GM19240 (cell line): Measurements from ENCODE around the gene BTF3.
A peak's percentile ranks its signal among the peaks of the same experiment; 100 is the strongest.
"Not testable (repeated sequence)": the region's sequence is repeated elsewhere in the genome, so short reads cannot be mapped to it uniquely, and the experiment has no call there.

Source experiments
- DNase-seq: peaks from one replicate; pipeline ENCODE4 v3.0.0; 2011; ENCODE audit warnings: low spot score; ENCODE audit not compliant: insufficient read length

Gene BTF3

DNA sequence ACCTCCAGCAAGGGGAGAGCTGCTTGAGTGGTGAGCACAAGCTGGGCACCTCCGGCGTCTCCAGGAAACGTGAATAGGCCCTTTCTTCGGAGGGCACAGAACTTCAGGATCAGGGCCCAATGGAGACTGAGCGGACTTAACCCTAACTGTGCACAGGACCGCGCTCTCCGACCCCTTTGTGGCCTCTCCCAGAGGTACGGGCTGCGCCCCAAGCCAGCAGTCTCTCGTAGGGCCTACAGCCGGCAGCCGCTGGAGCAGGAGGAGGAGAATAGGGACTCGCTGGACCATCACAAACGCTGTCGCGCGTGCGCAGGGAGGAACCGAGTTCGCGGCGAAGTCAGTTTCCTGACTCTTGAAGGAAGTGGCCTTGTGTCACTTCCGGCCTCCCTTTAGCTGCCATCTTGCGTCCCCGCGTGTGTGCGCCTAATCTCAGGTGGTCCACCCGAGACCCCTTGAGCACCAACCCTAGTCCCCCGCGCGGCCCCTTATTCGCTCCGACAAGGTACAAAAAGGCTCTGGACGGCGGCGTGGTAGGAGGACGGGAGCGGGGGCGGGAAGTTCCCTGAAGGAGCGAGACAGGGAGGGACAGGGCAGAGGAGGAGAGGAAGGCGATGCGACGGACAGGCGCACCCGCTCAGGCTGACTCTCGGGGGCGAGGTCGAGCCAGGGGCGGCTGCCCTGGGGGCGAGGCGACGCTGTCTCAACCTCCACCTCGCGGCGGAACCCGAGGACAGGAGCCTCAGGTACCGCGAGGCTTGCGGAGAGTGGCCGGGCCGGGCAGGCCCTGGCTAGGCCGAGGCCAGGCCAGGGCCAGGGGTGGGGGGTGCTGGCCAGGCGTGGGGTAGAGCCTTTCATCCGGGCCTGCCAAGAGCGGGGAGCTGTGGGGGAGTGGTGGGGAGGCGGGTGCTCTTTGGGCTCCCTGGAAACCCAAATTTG, at the start of gene BTF3:
BTF3 (plus strand) TSS at position 386 of the 936 bp plus-strand sequence; CDS start at position 612, 226 bp downstream.
- DNase-seq: peak; percentile 85

- no peak for DNase-seq
Observed at GRCh38 chr5:73448463-73449136, 49.6 kb upstream of the BTF3 start, which contains the start of gene FOXD1. TSS of gene FOXD1 (minus strand) at chr5:73448777. CDS start at chr5:73448362, 415 bp downstream.

GRCh38 chr5:73450137-73450536, 48.1 kb upstream of the BTF3 start:
- no peak for DNase-seq

DNA sequence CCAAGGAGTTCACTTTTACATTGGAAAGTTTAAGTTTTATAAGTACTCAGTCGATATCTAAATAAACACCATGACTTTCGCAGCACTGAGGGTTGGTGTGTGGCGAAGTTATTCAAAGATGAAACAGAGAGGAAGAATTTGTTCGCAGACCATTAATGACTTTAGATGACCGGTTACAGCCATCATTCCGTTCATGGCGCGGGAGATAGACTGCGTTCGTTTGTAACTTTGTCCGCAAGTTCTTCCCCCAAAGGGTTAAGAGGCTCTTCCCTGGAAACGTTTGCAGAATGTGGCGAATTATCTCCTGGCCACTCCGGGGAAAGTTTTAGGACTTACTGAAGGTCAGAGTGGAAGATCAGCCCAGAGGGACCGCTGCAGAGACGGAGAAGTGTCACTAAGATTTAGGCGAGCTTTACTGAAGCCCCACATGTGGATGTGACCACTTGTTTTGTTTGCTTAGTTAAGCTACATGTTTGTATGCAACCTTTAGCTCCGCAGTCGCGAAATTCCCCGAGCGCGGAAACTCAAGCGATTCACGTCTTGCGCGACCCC, 47.5 kb upstream of the BTF3 start:
- DNase-seq: no peak

GRCh38 chr5:73451224-73452130, 46.8 kb upstream of the BTF3 start:
- no peak for DNase-seq

- no peak for DNase-seq
Observed at GRCh38 chr5:73452215-73452614, 46.0 kb upstream of the BTF3 start.

- no peak for DNase-seq
Observed at GRCh38 chr5:73454379-73455036, 43.7 kb upstream of the BTF3 start.

DNA sequence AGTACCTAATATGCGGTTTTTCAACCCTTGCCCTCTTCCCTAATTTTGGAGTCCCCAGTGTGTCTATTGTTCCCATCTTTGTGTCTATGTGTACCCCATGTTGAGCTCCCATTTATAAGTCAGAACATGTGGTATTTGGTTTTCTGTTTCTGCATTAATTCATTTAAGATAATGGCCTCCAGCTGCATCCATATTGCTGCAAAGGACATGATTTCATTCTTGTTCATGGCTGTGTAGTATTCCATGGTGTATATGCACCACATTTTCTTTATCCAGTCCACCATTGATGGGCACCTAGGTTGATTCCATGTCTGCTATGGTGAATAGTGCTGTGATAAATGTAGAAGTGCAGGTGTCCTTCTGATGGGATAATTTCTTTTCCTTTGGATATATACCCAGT, 41.8 kb upstream of the BTF3 start:
- DNase-seq: not testable (repeated sequence)

- DNase-seq: no peak
Observed at GRCh38 chr5:73459366-73459765, 38.9 kb upstream of the BTF3 start.

GRCh38 chr5:73460133-73460532, 38.1 kb upstream of the BTF3 start:
- no peak for DNase-seq

- DNase-seq: no peak
Observed at GRCh38 chr5:73464016-73464745, 34.1 kb upstream of the BTF3 start.

DNA sequence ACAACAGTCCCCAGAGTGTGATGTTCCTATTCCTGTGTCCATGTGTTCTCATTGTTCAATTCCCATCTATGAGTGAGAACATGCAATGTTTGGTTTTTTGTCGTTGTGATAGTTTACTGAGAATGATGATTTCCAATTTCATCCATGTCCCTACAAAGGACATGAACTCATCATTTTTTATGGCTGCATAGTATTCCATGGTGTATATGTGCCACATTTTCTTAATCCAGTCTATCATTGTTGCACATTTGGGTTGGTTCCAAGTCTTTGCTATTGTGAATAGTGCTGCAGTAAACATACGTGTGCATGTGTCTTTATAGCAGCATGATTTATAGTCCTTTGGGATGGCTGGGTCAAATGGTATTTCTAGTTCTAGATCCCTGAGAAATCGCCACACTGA, 29.6 kb upstream of the BTF3 start:
- DNase-seq: not testable (repeated sequence)

- DNase-seq: no peak
Observed at GRCh38 chr5:73469878-73470277, 28.4 kb upstream of the BTF3 start.

GRCh38 chr5:73471654-73472053, 26.6 kb upstream of the BTF3 start:
- DNase-seq: no peak

GRCh38 chr5:73472116-73472515, 26.1 kb upstream of the BTF3 start:
- DNase-seq: no peak

- DNase-seq: no peak
Observed at GRCh38 chr5:73480500-73480899, 17.7 kb upstream of the BTF3 start.

DNA sequence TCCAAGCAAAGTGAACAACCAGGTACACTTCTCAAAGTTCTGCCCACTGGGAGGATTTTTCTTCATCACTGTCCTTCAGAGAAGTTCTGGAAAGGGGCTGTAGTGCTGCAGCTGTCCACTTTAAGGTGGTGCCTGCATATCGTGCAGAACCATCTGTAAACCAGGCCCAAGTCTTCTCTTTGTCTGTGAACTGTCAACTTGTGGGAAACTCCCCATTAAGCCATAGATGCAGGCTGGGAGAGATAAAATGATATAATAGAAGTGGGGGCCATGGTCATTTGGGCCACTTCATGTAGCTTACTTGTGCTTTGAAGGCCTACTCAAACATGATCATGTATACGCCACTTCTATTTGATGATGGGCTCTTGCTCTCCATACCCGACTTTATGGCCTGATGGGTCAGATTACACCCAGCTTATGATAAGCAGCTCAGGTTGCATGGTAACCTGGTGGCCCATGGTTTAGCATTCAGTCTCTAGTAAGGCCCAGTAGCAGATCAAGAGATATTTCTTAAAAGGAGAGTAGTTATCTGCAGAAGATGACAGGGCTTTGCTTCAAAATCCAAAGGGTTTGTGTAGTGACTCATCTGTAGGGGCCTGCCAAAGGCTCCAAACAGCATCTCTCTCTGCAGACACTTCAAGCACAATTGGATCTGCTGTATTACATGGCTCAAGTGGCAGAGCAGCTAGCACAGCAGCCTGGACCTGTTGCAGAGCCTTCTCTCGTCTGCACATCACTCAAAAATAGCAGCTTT, 15.7 kb upstream of the BTF3 start:
- DNase-seq: no peak

DNA sequence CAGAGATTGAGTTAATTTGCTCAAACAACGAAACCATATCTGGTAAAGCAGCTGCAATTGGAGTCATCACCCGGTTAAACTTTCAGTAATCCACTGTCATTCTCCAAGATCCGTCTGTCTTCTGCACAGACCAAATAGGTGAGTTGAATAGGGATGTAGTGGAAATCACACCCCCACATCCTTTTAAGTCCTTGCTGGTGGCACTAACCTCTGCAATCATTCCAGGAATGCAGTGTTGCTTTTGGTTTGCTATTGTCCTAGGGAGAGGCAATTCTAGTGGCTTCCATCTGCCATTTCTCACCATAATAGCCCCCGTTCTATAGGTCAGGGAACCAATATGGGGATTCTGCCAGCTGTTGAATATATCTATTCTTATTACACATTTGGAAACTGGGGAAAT, 14.6 kb upstream of the BTF3 start:
- DNase-seq: no peak

DNA sequence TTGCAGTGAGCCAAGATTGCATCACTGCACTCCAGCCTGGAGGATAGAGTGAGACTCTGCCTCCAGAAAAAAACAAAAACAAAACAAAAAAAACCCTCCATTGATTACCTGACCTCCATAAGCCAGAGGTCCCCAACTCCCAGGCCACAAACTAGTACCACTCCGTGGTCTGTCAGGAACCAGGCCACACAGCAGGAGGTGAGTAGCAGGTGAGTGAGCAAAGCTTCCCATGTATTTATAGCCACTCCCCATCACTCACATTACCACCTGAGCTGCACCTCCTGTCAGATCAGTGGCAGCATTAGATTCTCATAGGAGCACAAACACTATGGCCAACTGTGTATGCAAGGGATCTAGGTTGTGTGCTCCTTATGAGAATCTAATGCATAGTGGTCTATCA, 13.7 kb upstream of the BTF3 start:
- no peak for DNase-seq
